ENCODE measurements around the gene FAM32A. TPM values are rescaled to one million over a fixed set of nuclear protein-coding genes. Genes with fewer than 3 reads are reported as not detected.

The FAM32A gene
- total RNA-seq, 1 donor from 2014 or later = 84.4 TPM

GRCh38 chr19:16142032-16142580 is 43.1 kb upstream of the FAM32A start:
- Mint-ChIP-seq H3K36me3 (ENCODE audit: low read depth) (no peaks in the 10 kb centered on the region), H3K4me1 (no peaks in the 10 kb centered on the region), H3K27me3 (ENCODE audit: low read depth) (no peaks in the 10 kb centered on the region), H3K27ac (ENCODE audit: unreplicated experiment) (no peak overlapping the region), H3K4me3 (no peak overlapping the region), H3K9me3 (no peaks in the 10 kb centered on the region)
- no peak for TF ChIP-seq CTCF (conservative IDR thresholded peaks at IDR 0.05)
- DNase-seq (ENCODE audit: low read depth, low spot score) = no peak

DNA sequence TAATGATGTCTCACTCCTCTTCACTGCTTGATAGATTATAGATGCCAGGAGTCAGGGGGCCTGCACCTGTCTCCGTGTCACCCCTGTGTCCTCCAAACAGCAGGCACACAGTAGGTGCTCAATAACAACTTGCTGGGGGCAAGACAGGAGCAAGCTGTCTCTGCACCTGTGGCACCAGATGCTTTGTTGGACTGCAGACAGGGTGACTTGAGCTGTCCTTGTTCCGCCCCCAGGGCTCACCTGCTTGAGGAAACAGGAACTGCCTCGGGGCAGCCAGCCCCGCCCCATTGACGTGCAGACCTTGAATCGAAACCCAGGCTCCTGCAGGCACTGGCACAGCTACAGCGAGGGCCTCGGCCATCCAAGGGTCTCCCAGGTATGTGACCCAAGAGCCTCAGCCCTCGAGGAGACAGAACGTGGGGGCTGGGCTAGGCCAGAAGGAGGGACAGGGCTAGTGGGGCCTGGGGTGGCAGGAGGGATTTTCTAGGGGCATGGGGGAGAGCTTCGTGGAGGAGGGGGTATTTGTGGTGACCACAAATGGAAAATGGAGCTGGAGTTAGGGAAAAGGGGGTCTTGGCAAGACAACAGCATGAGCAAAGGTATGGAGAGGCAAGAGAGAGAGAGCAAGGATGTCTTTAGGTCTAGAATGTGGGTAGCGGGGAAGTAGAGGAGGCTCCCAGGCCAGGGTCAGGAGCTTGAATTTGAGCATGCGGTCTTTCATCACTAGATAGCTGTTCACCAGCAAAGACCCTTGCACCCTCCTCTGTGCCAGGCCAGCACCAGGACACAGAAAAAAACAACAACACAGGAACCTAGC is 41.6 kb upstream of the FAM32A start, which contains the start of gene HSH2D:
Gene HSH2D (plus strand): TSS at position 287 of the 817 bp plus-strand sequence. CDS start 5,066 bp downstream, outside the sequence.
- Mint-ChIP-seq H3K27ac (ENCODE audit: unreplicated experiment) (no peak within 1 kb of the TSS), H3K4me3 (no peak within 1 kb of the TSS), H3K4me1 (no peaks in the 10 kb centered on the region), H3K9me3 (no peaks in the 10 kb centered on the region), H3K36me3 (ENCODE audit: low read depth) (no peaks in the 10 kb centered on the region), H3K27me3 (ENCODE audit: low read depth) (no peaks in the 10 kb centered on the region)
- no peak for DNase-seq (ENCODE audit: low read depth, low spot score)
- no peak for TF ChIP-seq CTCF (conservative IDR thresholded peaks at IDR 0.05)

DNA sequence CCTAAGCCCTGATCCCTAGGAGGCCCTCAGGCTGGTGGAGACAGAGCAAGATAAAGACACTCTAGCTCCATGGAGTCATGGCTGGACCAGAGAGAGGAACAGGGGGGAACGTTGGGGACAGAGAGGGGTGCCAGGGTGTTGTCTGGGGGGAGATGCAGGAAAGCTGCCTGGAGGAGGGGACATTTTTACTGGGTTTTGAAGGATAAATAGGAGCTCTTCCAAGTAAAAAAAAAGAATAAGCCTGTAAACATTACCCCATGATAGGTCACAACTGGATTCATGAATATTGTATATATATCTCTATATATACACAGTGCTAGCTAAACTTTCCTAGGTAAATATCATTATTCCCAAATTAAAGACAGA is 41.0 kb upstream of the FAM32A start:
- Mint-ChIP-seq H3K9me3 (no peaks in the 10 kb centered on the region), H3K4me3 (no peak overlapping the region), H3K27me3 (ENCODE audit: low read depth) (no peaks in the 10 kb centered on the region), H3K4me1 (no peaks in the 10 kb centered on the region), H3K27ac (ENCODE audit: unreplicated experiment) (no peak overlapping the region), H3K36me3 (ENCODE audit: low read depth) (no peaks in the 10 kb centered on the region)
- no peak for DNase-seq (ENCODE audit: low read depth, low spot score)
- no peak for TF ChIP-seq CTCF (conservative IDR thresholded peaks at IDR 0.05)

DNA sequence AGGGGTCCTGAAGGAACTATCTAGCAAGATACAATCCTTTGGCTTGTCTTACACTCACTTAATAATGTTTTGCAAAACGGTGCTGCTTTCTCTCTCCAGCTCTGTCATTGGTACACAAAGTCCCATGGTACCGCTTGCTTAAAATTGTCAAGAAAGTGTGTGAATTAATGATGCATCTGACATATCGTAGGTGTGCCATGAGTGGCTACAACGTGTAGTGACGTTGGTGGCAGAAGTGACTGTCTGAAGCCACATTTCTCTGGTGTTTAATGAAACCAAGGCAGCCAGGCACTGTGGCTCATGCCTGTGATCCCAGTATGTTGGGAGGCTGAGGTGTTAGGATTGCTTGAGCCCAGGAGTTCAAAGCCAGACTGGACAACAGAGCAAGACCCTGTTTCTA is 39.1 kb upstream of the FAM32A start:
- no peak for DNase-seq (ENCODE audit: low read depth, low spot score)
- TF ChIP-seq CTCF (conservative IDR thresholded peaks at IDR 0.05) = no peak

GRCh38 chr19:16148443-16149229 is 36.6 kb upstream of the FAM32A start:
- no peaks in the 10 kb centered on the region for H3K27me3 Mint-ChIP-seq (ENCODE audit: low read depth)
- DNase-seq (ENCODE audit: low read depth, low spot score) = no peak
- no peak overlapping the region for H3K27ac Mint-ChIP-seq (ENCODE audit: unreplicated experiment)
- H3K4me1 Mint-ChIP-seq = no peaks in the 10 kb centered on the region
- no peak for TF ChIP-seq CTCF (conservative IDR thresholded peaks at IDR 0.05)
- no peak overlapping the region for H3K4me3 Mint-ChIP-seq
- no peaks in the 10 kb centered on the region for H3K36me3 Mint-ChIP-seq (ENCODE audit: low read depth)
- H3K9me3 Mint-ChIP-seq = no peaks in the 10 kb centered on the region

More for the DNA sequence above, 39.1 kb upstream of the FAM32A start:
- Mint-ChIP-seq H3K4me3 (no peak overlapping the region), H3K36me3 (ENCODE audit: low read depth) (no peaks in the 10 kb centered on the region), H3K27me3 (ENCODE audit: low read depth) (no peaks in the 10 kb centered on the region), H3K27ac (ENCODE audit: unreplicated experiment) (no peak overlapping the region), H3K9me3 (no peaks in the 10 kb centered on the region), H3K4me1 (no peaks in the 10 kb centered on the region)

All from neural crest cell (in vitro differentiated cells).